A549 (cell line): ENCODE measurements around the gene EP300. TPM values are rescaled to one million over a fixed set of nuclear protein-coding genes. Genes with fewer than 3 reads are reported as not detected.
"Not testable (repeated sequence)": the region's sequence is repeated elsewhere in the genome, so short reads cannot be mapped to it uniquely, and the experiment has no call there.

Source experiments
- ATAC-seq, 2 experiments: fragments of 200-7000 bp in 1 of 2; fragments of >200 bp in 1 of 2; cut with Nextera tagmentation in 1 of 2; cut with Tn5 transposase in 1 of 2; 3 replicates each; pipeline versions ENCODE4 v1.8.0 to v1.9.1; 2018 to 2020; ENCODE audit warnings: mild to moderate bottlenecking in 1 of 2, moderate library complexity in 1 of 2
- CTCF ChIA-PET: fragments of 300-600 bp; sonication (Branson Sonifier 250); formaldehyde crosslinking; extraction: SDS; loops from one replicate; lab custom pipeline; 2021; ENCODE audit warnings: antibody characterized with exemption, inconsistent platforms; lab: Yijun Ruan, JAX
- POLR2A ChIA-PET: fragments of 350-600 bp; formaldehyde crosslinking; extraction: SDS; loops from one replicate; lab custom pipeline; 2021; ENCODE audit warnings: antibody characterized with exemption, inconsistent platforms; lab: Yijun Ruan, JAX
- DNase-seq, 2 experiments: peaks; one replicate each; pipeline versions ENCODE4 v3.0.0 to v3.0.0-alpha.2; 2011 to 2016; ENCODE audit warnings: low read depth in 1 of 2, low spot score in 1 of 2
- FAIRE-seq: peaks from 2 replicates; lab custom pipeline; 2011; peaks lifted over from hg19 to GRCh38; lab: Jason Lieb, UNC
- H3K27ac ChIP-seq, 2 experiments: fragments of >200 bp; sonication (Bioruptor Twin); formaldehyde crosslinking; 3 replicates each; pipeline ENCODE4 v1.5.1; 2016 to 2017
- H3K4me1 ChIP-seq: fragments of >200 bp; sonication (Bioruptor Twin); formaldehyde crosslinking; 3 replicates; pipeline ENCODE4 v1.6.1; 2016
- H3K4me2 ChIP-seq: fragments of >200 bp; sonication (Bioruptor Twin); formaldehyde crosslinking; 3 replicates; pipeline ENCODE4 v1.6.1; 2016
- H3K4me3 ChIP-seq: fragments of >200 bp; sonication (Bioruptor Twin); formaldehyde crosslinking; 3 replicates; pipeline ENCODE4 v1.5.1; 2016
- H3K9me3 ChIP-seq: fragments of >200 bp; sonication (Bioruptor Twin); formaldehyde crosslinking; 3 replicates; pipeline ENCODE4 v1.6.1; 2016
- BCL3 ChIP-seq: fragments of >200 bp; sonication (Bioruptor Twin); formaldehyde crosslinking; IDR thresholded peaks from 3 replicates; pipeline ENCODE4 v1.6.1; 2016
- BHLHE40 ChIP-seq: IDR thresholded peaks from 2 replicates; pipeline ENCODE4 v1.6.1; 2012; ENCODE audit warnings: low read depth, low read length, inconsistent platforms
- CBX2 ChIP-seq: fragments of 200-600 bp; sonication (generic); IDR thresholded peaks from 2 replicates; pipeline ENCODE4 v1.6.1; 2016; ENCODE audit warnings: low read depth, mild to moderate bottlenecking, borderline replicate concordance
- CEBPB ChIP-seq, 2 experiments: fragments of >200 bp in 1 of 2; sonication (Bioruptor Twin) in 1 of 2; formaldehyde crosslinking in 1 of 2; IDR thresholded peaks; 2 replicates each; pipeline ENCODE4 v1.6.1; 2012 to 2016
- CHD2 ChIP-seq: fragments of 150-350 bp; IDR thresholded peaks from 2 replicates; pipeline ENCODE4 v1.6.1; 2014; ENCODE audit warnings: low read length; ENCODE audit not compliant: partially characterized antibody
- FOSB ChIP-seq: fragments of 250-450 bp; sonication (Bioruptor Pico); IDR thresholded peaks from 2 replicates; pipeline ENCODE4 v1.5.0; 2020; ENCODE audit warnings: mild to moderate bottlenecking, moderate library complexity
- HEYL ChIP-seq: fragments of 250-450 bp; sonication (Bioruptor Pico); IDR thresholded peaks from 2 replicates; pipeline ENCODE4 v1.8.0; 2021; ENCODE audit warnings: mild to moderate bottlenecking, moderate library complexity
- HOXB5 ChIP-seq: fragments of 250-450 bp; sonication (Bioruptor Pico); IDR thresholded peaks from 2 replicates; pipeline ENCODE4 v1.5.0; 2020; ENCODE audit warnings: mild to moderate bottlenecking, moderate library complexity
- JUN ChIP-seq, 2 experiments: fragments of >200 bp; sonication (Bioruptor Twin); formaldehyde crosslinking; IDR thresholded peaks; 2 replicates in 1 of 2; 3 replicates in 1 of 2; pipeline ENCODE4 v1.6.1; 2016 to 2017
- MAX ChIP-seq: IDR thresholded peaks from 2 replicates; pipeline ENCODE4 v1.6.1; 2012
- NFE2L2 ChIP-seq: fragments of 150-350 bp; conservative IDR thresholded peaks from 2 replicates; pipeline ENCODE4 v1.6.1; 2014; ENCODE audit warnings: low read length
- PHF8 ChIP-seq: fragments of 200-600 bp; sonication (generic); IDR thresholded peaks from 2 replicates; pipeline ENCODE4 v1.6.1; 2016; ENCODE audit warnings: low read depth, mild to moderate bottlenecking, antibody characterized with exemption, moderate library complexity, borderline replicate concordance
- POLR2AphosphoS2 ChIP-seq: conservative IDR thresholded peaks from 2 replicates; pipeline ENCODE4 v1.6.1; 2012; ENCODE audit warnings: low read length, improper control_type of control experiment, inconsistent platforms
- RAD21 ChIP-seq, 2 experiments: fragments of >200 bp in 1 of 2; sonication (Bioruptor Twin) in 1 of 2; formaldehyde crosslinking in 1 of 2; IDR thresholded peaks in 1 of 2; conservative IDR thresholded peaks in 1 of 2; 2 replicates in 1 of 2; 3 replicates in 1 of 2; pipeline ENCODE4 v1.6.1; 2012 to 2018; ENCODE audit warnings: inconsistent platforms in 1 of 2
- RCOR1 ChIP-seq: fragments of 150-350 bp; IDR thresholded peaks from 2 replicates; pipeline ENCODE4 v1.6.1; 2014; ENCODE audit warnings: antibody characterized with exemption, low read length, low read depth
- RFX5 ChIP-seq: fragments of 450-650 bp; IDR thresholded peaks from 2 replicates; pipeline ENCODE4 v1.7.1; 2014; ENCODE audit warnings: antibody characterized with exemption, mild to moderate bottlenecking, moderate library complexity
- RNF2 ChIP-seq: fragments of 200-600 bp; sonication (generic); IDR thresholded peaks from 2 replicates; pipeline ENCODE4 v1.6.1; 2016; ENCODE audit warnings: low read depth, mild to moderate bottlenecking, antibody characterized with exemption, moderate library complexity, borderline replicate concordance
- SREBF2 ChIP-seq: fragments of 450-650 bp; IDR thresholded peaks from 2 replicates; pipeline ENCODE4 v1.6.1; 2014; ENCODE audit warnings: mild to moderate bottlenecking, moderate library complexity
- WGBS: methylation state at CpG from one replicate; pipeline ENCODE4 v1.1.6; 2017; ENCODE audit errors: missing lambda C conversion rate; 5-methylcytosine and 5-hydroxymethylcytosine counted together
- polyA minus RNA-seq: library from RNA; depleted of rRNA, polyadenylated mRNA; stranded (reverse); fragments of >200 nt; gene quantifications from 2 replicates; pipeline ENCODE4 v1.2.3, GENCODE V29; 2011; rRNA and poly(A)+ RNA removed
- polyA plus RNA-seq, 4 experiments: library from polyadenylated mRNA; depleted of rRNA in 3 of 4; stranded (reverse); fragments of >200 nt; fragmentation: RNase III in 1 of 4; extraction: RNeasy Plus Mini Kit Qiagen cat#74134 plus additional on column Dnase treatment in 1 of 4; gene quantifications; 2 replicates in 3 of 4; 3 replicates in 1 of 4; pipeline ENCODE4 v1.2.3, GENCODE V29; 2011 to 2017
- TF ChIP-seq, protein P1 (sequence below): IDR thresholded peaks from 2 replicates; pipeline ENCODE4 v1.6.1; 2012
- TF ChIP-seq, protein P2 (sequence below): fragments of >200 bp; sonication (Bioruptor Twin); formaldehyde crosslinking; IDR thresholded peaks from 2 replicates; pipeline ENCODE4 v1.6.1; 2016

Gene EP300
- polyA plus RNA-seq (2011; rRNA removed) (18.2 and 45.4 TPM in 2 replicates), polyA plus RNA-seq (2017; fragmentation: RNase III; extraction: RNeasy Plus Mini Kit Qiagen cat#74134 plus additional on column Dnase treatment) (15.5 to 19.5 TPM (median 16.6 TPM) in 3 replicates), polyA minus RNA-seq (53.9 and 70.3 TPM in 2 replicates)
- 10.4 and 14.3 TPM in 2 replicates for polyA plus RNA-seq (2012; cell fraction: cytosol; rRNA removed)
- polyA plus RNA-seq (2012; cell fraction: nucleus; rRNA removed), result 27.2 and 32.8 TPM in 2 replicates

DNA sequence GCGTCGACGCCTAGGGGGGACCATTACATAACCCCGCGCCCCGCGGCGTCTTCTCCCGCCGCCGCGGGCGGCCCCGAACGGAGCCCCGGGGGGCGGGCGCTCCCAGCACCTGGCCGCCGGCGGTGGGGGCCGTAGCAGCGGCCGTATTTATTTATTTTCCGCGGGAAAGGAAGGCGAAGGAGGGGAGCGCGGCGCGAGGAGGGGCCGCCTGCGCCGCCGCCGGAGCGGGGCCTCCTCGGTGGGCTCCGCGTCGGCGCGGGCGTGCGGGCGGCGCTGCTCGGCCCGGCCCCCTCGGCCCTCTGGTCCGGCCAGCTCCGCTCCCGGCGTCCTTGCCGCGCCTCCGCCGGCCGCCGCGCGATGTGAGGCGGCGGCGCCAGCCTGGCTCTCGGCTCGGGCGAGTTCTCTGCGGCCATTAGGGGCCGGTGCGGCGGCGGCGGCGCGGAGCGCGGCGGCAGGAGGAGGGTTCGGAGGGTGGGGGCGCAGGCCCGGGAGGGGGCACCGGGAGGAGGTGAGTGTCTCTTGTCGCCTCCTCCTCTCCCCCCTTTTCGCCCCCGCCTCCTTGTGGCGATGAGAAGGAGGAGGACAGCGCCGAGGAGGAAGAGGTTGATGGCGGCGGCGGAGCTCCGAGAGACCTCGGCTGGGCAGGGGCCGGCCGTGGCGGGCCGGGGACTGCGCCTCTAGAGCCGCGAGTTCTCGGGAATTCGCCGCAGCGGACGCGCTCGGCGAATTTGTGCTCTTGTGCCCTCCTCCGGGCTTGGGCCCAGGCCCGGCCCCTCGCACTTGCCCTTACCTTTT lies at the start of gene EP300:
Gene EP300 (plus strand): TSS at position 570 of the 795 bp plus-strand sequence. CDS start 413 bp downstream, outside the sequence.
- H3K4me3 ChIP-seq, result peak within 1 kb of the TSS; percentile 90
- H3K4me2 ChIP-seq, result peak within 1 kb of the TSS; percentile 88
- no peak for FAIRE-seq
- TF ChIP-seq BCL3, result peak; percentile 26; the same call in 1 of the 3 replicates
- TF ChIP-seq RCOR1, result no peak
- peak; percentile 1 to 74; a peak in 3 of 5 replicates for TF ChIP-seq JUN (IDR thresholded peaks at IDR 0.05)
- peak; percentile 27; the same call in 1 of the 2 replicates for TF ChIP-seq PHF8
- TF ChIP-seq MAX, result 0 out of 2 replicates have a peak, but pooled peaks have one; percentile 24
- TF ChIP-seq CEBPB (IDR thresholded peaks at IDR 0.05), result peak in 1 of 2 experiments; percentile 35; a peak in 1 of 4 replicates
- TF ChIP-seq, all 56 proteins: peak for 5
- 0% methylated on average over 26 of the region's 112 CpGs for WGBS
- Histone ChIP-seq H3K4me1 (peaks cover 27% of the 10 kb centered on the region), H3K27ac (peak within 1 kb of the TSS; percentile 99 to 100), H3K9me3 (no peaks in the 10 kb centered on the region)
- peak; percentile 73 to 88 for DNase-seq
- ATAC-seq, result peak; percentile 67 to 70
- POLR2A ChIA-PET, result interaction anchor here (0.5 to 4.6 kb wide), 3 partner anchors 70 to 583 kb away, joined by 5 to 32 read pairs (median 26); partner anchors contain the start of gene RBX1
- CTCF ChIA-PET, result interaction anchor here (0.6 to 3.1 kb wide), 4 partner anchors 14 to 235 kb away, joined by 3 to 13 read pairs (median 3); no protein-coding TSS in a partner anchor

GRCh38 chr22:41043722-41044121 lies 48.7 kb upstream of the EP300 start:
- FAIRE-seq, result no peak
- Histone ChIP-seq H3K9me3 (no peaks in the 10 kb centered on the region), H3K4me2 (no peak overlapping the region), H3K27ac (no peak overlapping the region), H3K4me3 (no peak overlapping the region), H3K4me1 (no peaks in the 10 kb centered on the region)
- POLR2A ChIA-PET, result no interaction called here
- CTCF ChIA-PET, result no interaction called here
- DNase-seq, result no peak
- ATAC-seq, result no peak
- TF ChIP-seq, protein P1, sequence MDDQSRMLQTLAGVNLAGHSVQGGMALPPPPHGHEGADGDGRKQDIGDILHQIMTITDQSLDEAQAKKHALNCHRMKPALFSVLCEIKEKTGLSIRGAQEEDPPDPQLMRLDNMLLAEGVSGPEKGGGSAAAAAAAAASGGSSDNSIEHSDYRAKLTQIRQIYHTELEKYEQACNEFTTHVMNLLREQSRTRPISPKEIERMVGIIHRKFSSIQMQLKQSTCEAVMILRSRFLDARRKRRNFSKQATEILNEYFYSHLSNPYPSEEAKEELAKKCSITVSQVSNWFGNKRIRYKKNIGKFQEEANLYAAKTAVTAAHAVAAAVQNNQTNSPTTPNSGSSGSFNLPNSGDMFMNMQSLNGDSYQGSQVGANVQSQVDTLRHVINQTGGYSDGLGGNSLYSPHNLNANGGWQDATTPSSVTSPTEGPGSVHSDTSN, result no peak
- TF ChIP-seq, protein P2, sequence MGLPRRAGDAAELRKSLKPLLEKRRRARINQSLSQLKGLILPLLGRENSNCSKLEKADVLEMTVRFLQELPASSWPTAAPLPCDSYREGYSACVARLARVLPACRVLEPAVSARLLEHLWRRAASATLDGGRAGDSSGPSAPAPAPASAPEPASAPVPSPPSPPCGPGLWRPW, result no peak
- TF ChIP-seq NFE2L2, result no peak
- no peak for TF ChIP-seq SREBF2
- TF ChIP-seq CBX2, result no peak
- no peak for TF ChIP-seq CHD2
- no peak for TF ChIP-seq RFX5
- TF ChIP-seq HOXB5 (CRISPR knock-in tag), result no peak
- no peak for TF ChIP-seq RNF2
- TF ChIP-seq RAD21 (conservative IDR thresholded peaks at IDR 0.05 in 1 of 2, IDR thresholded peaks at IDR 0.05 in 1 of 2), result no peak
- no peak for TF ChIP-seq POLR2AphosphoS2
- no peak for TF ChIP-seq BHLHE40
- TF ChIP-seq HEYL, result no peak
- no peak for TF ChIP-seq FOSB
- 71% methylated on average over 6 of the region's 6 CpGs for WGBS

- not testable (repeated sequence) for FAIRE-seq, H3K9me3 ChIP-seq, H3K27ac ChIP-seq, ATAC-seq, H3K4me2 ChIP-seq, DNase-seq, H3K4me1 ChIP-seq, H3K4me3 ChIP-seq
- POLR2A ChIA-PET, result interaction anchor here (0.7 kb wide), 2 partner anchors 18 to 36 kb away, joined by 3 to 5 read pairs; no protein-coding TSS in a partner anchor
- WGBS, result 79% methylated on average over 12 of the region's 12 CpGs
- CTCF ChIA-PET, result interaction anchor here (0.7 kb wide), 2 partner anchors 80 to 123 kb away, joined by 3 read pairs; no protein-coding TSS in a partner anchor
These were observed 46.8 kb upstream of the EP300 start for GRCh38 chr22:41045575-41045974.
